Measurements from ENCODE around the gene EIF3D. TPM values are rescaled to one million over a fixed set of nuclear protein-coding genes. Genes with fewer than 3 reads are reported as not detected.
A peak's percentile ranks its signal among the peaks of the same experiment; 100 is the strongest.

The EIF3D gene
- total RNA-seq, 1 experiment from 2014 or later = 237 TPM

DNA sequence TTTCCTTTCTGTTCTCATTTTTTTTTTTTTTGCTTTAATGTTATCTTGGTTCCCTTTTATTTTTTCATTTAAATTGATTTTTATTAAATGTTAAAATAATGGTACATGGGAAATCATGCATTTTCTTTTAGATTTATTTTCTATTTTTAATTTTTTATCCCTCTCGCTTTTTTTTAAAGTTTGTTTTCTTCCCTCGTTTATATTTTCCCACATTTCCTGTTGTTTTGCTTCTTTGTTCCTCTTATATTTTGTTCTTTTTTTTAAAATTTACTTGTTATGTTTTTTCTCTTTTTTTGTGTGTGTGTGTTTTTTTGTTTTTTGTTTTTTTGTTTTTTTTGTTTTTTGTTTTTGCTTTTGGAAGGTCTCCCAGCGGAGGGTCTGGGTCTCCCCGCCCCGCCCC, 34.9 kb upstream of the EIF3D start (continued):
- TF ChIP-seq GTF2I (CRISPR knock-in tag; conservative IDR thresholded peaks at IDR 0.05) (no peak), ZNF423 (CRISPR knock-in tag; IDR thresholded peaks at IDR 0.05) (no peak), AFF4 (CRISPR knock-in tag; IDR thresholded peaks at IDR 0.05; ENCODE audit: borderline replicate concordance) (no peak)
- TF ChIP-seq, protein P1, sequence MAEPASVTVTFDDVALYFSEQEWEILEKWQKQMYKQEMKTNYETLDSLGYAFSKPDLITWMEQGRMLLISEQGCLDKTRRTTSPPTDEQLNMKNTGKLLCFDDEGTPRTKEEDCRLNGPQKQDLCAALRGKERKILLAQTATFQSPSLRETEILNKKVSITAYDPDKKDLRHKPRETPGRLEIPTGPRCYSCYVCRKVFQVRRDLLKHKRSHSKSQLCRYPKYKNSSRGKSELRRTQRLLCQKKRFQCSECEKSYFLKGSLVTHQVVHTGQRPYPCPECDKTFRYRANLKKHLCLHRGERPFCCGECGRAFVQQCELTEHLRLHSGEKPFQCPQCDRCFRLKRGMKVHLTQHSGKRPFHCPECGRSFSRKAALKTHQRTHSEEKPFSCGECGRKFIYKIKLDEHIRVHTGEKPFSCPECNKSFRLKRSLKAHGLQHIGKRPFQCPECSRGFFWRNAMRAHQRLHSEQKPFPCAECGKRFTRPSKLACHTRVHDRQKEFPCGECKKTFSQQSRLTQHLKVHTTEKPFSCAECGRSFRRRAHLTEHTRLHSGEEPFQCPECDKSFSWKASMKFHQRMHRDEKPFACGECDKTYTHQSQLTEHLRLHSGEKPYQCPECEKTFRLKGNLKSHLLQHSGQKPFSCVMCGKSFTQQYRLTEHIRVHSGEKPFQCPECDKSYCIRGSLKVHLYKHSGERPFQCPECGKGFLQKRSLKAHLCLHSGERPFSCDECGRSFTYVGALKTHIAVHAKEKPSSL (CRISPR knock-in tag; conservative IDR thresholded peaks at IDR 0.05) = no peak

DNA sequence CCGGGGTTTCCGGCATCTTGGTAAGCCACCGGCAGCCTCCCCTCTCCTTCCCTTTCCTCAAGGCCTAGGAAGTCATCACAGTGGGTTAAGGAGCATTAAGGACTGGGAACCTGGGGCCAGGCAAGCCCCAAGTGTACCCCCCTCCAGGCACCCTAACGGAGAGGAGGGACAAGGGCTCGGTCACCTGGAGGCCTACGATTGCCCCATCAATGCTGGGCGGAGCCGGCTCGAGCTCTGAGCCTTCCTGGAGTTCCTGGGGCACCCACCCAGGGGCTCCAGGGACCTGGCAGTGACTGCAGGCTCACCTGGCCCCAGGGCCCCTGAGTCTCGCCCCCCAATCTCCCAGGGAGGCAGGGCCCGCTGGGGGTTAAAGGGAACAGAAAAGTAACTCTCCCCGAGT, 34.5 kb upstream of the EIF3D start:
- POLR2A ChIA-PET = no interaction called here
- H3K9me3 Mint-ChIP-seq = no peaks in the 10 kb centered on the region
- H3K4me3 Mint-ChIP-seq = no peak overlapping the region
- no peaks in the 10 kb centered on the region for H3K36me3 Mint-ChIP-seq
- peak; percentile 24; the same call in 1 of the 2 replicates for ATAC-seq
- no peak for DNase-seq (ENCODE audit: low spot score)
- CTCF ChIA-PET = interaction anchor here (0.6 to 1.8 kb wide), 10 partner anchors 10 to 1043 kb away, joined by 3 to 12 read pairs (median 3); partner anchors contain the start of gene IFT27
- no peaks in the 10 kb centered on the region for H3K27me3 Mint-ChIP-seq (ENCODE audit: low read depth)
- peaks cover 33% of the 10 kb centered on the region for H3K4me1 Mint-ChIP-seq
- H3K27ac Mint-ChIP-seq = no peak overlapping the region
- TF ChIP-seq, protein P2, sequence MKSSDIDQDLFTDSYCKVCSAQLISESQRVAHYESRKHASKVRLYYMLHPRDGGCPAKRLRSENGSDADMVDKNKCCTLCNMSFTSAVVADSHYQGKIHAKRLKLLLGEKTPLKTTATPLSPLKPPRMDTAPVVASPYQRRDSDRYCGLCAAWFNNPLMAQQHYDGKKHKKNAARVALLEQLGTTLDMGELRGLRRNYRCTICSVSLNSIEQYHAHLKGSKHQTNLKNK (CRISPR knock-in tag; IDR thresholded peaks at IDR 0.05) = no peak
- TF ChIP-seq ATF1 (CRISPR knock-in tag; IDR thresholded peaks at IDR 0.05) (no peak), ATF2 (CRISPR knock-in tag; IDR thresholded peaks at IDR 0.05; ENCODE audit: borderline replicate concordance, low read depth) (no peak), NFATC4 (CRISPR knock-in tag; IDR thresholded peaks at IDR 0.05) (no peak), NR3C1 (CRISPR knock-in tag; conservative IDR thresholded peaks at IDR 0.05; ENCODE audit: low read depth) (no peak), TCF7 (CRISPR knock-in tag; IDR thresholded peaks at IDR 0.05; ENCODE audit: low read depth) (no peak), MXD4 (CRISPR knock-in tag; IDR thresholded peaks at IDR 0.05; ENCODE audit: borderline replicate concordance) (no peak), HMGA2 (CRISPR knock-in tag; IDR thresholded peaks at IDR 0.05) (no peak), SOX15 (CRISPR knock-in tag; IDR thresholded peaks at IDR 0.05) (no peak), ETV6 (CRISPR knock-in tag; IDR thresholded peaks at IDR 0.05) (no peak), JAZF1 (CRISPR knock-in tag; IDR thresholded peaks at IDR 0.05) (no peak), AR (CRISPR knock-in tag; IDR thresholded peaks at IDR 0.05) (no peak), STAT6 (CRISPR knock-in tag; conservative IDR thresholded peaks at IDR 0.05; ENCODE audit: low read depth) (no peak)
- TF ChIP-seq, protein P3, sequence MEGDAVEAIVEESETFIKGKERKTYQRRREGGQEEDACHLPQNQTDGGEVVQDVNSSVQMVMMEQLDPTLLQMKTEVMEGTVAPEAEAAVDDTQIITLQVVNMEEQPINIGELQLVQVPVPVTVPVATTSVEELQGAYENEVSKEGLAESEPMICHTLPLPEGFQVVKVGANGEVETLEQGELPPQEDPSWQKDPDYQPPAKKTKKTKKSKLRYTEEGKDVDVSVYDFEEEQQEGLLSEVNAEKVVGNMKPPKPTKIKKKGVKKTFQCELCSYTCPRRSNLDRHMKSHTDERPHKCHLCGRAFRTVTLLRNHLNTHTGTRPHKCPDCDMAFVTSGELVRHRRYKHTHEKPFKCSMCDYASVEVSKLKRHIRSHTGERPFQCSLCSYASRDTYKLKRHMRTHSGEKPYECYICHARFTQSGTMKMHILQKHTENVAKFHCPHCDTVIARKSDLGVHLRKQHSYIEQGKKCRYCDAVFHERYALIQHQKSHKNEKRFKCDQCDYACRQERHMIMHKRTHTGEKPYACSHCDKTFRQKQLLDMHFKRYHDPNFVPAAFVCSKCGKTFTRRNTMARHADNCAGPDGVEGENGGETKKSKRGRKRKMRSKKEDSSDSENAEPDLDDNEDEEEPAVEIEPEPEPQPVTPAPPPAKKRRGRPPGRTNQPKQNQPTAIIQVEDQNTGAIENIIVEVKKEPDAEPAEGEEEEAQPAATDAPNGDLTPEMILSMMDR (IDR thresholded peaks at IDR 0.05) = no peak
- TF ChIP-seq, protein P4, sequence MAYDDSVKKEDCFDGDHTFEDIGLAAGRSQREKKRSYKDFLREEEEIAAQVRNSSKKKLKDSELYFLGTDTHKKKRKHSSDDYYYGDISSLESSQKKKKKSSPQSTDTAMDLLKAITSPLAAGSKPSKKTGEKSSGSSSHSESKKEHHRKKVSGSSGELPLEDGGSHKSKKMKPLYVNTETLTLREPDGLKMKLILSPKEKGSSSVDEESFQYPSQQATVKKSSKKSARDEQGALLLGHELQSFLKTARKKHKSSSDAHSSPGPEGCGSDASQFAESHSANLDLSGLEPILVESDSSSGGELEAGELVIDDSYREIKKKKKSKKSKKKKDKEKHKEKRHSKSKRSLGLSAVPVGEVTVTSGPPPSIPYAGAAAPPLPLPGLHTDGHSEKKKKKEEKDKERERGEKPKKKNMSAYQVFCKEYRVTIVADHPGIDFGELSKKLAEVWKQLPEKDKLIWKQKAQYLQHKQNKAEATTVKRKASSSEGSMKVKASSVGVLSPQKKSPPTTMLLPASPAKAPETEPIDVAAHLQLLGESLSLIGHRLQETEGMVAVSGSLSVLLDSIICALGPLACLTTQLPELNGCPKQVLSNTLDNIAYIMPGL (CRISPR knock-in tag; IDR thresholded peaks at IDR 0.05) = no peak

Data from WTC11 (cell line).